Liver (tissue), 3 donors: ENCODE data around the gene GAS2.

ENCODE experiments used
- HNF4G ChIP-seq: IDR thresholded peaks from 2 replicates; pipeline ENCODE4 v1.6.1; 2016; ENCODE audit warnings: antibody characterized with exemption
- YY1 ChIP-seq: IDR thresholded peaks from 2 replicates; pipeline ENCODE4 v1.6.1; 2016; ENCODE audit warnings: antibody characterized with exemption, mild to moderate bottlenecking
- TF ChIP-seq, protein P1 (sequence below): IDR thresholded peaks from 2 replicates; pipeline ENCODE4 v1.6.1; 2016; ENCODE audit warnings: antibody characterized with exemption
- TF ChIP-seq, protein P2 (sequence below): fragments of 150-350 bp; IDR thresholded peaks from 2 replicates; pipeline ENCODE4 v1.5.1; 2017; ENCODE audit warnings: improper control_type of control experiment, low read depth, low read length; ENCODE audit not compliant: missing input control
- donor health status: healthy.
- donor health status: healthy.

DNA sequence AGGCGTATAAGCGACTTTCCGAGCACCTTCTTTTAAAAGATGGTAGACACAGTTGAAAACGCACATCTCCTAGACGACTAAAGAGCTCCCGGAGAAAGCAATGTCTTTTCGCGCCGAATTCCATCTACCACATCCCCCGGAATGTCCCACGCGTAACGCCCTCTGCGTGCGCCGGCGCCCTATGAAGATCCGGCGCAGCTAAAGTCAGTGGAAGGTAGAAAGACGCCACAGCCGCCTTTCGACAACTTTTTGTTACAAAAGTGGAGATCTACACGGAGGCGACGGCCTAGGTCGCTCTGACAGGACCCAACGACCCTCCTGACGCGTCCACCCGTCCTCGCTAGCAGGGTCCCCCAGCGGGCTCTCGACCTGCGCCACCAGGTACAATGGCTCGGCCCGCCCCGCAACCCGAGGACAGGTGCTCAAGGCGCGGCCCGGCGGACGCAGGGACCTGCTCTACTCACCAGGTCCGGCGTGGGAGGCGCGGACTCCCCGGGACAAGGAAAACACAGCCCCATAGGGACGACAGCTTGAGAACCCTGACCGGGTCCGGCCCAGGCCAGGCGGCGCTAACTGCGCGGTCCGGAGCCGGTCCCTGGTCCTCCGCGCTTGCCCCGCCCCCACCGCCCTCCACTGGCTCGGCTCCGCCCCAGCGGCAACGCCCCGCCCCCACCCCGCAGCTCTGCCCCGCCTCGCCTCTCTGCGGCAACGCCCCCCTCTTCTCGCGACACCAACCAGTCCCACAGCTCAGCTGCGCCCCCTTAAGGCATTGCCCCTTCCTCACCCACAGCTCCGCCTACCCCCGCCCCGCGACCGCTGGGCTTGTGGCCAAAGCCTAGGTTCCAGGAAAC lies 163.0 kb downstream of the GAS2 start, which contains the start of gene SVIP:
- TF ChIP-seq HNF4G (no peak), YY1 (peak; percentile 70)
- TF ChIP-seq, protein P1, sequence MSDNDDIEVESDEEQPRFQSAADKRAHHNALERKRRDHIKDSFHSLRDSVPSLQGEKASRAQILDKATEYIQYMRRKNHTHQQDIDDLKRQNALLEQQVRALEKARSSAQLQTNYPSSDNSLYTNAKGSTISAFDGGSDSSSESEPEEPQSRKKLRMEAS, result no peak
- TF ChIP-seq, protein P2, sequence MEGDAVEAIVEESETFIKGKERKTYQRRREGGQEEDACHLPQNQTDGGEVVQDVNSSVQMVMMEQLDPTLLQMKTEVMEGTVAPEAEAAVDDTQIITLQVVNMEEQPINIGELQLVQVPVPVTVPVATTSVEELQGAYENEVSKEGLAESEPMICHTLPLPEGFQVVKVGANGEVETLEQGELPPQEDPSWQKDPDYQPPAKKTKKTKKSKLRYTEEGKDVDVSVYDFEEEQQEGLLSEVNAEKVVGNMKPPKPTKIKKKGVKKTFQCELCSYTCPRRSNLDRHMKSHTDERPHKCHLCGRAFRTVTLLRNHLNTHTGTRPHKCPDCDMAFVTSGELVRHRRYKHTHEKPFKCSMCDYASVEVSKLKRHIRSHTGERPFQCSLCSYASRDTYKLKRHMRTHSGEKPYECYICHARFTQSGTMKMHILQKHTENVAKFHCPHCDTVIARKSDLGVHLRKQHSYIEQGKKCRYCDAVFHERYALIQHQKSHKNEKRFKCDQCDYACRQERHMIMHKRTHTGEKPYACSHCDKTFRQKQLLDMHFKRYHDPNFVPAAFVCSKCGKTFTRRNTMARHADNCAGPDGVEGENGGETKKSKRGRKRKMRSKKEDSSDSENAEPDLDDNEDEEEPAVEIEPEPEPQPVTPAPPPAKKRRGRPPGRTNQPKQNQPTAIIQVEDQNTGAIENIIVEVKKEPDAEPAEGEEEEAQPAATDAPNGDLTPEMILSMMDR, result peak; percentile 61
